ENCODE measurements around the gene MAP7.

MAP7 gene

DNA sequence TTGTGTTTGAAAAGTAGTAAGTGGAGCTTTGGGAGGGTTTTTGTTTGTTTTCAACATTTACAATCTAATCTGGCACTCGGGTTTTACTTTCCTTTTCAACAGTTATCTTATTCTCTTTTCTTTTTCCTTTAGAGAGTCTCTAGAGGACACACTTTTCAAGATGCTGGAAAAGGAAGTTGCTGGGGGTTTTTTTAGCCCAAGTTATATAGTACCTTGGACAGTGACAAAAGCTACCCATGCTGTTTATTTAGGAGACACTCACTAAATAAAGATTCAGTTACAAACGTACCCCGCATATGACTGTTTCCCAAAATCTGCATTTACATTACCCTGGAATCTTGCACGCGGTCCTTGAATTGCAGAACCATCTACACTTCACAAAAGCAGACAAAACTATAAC, 78.8 kb downstream of the MAP7 start:
- no peak overlapping the region for H3K4me2 ChIP-seq (ENCODE audit: low read length)
- TF ChIP-seq, protein P1, sequence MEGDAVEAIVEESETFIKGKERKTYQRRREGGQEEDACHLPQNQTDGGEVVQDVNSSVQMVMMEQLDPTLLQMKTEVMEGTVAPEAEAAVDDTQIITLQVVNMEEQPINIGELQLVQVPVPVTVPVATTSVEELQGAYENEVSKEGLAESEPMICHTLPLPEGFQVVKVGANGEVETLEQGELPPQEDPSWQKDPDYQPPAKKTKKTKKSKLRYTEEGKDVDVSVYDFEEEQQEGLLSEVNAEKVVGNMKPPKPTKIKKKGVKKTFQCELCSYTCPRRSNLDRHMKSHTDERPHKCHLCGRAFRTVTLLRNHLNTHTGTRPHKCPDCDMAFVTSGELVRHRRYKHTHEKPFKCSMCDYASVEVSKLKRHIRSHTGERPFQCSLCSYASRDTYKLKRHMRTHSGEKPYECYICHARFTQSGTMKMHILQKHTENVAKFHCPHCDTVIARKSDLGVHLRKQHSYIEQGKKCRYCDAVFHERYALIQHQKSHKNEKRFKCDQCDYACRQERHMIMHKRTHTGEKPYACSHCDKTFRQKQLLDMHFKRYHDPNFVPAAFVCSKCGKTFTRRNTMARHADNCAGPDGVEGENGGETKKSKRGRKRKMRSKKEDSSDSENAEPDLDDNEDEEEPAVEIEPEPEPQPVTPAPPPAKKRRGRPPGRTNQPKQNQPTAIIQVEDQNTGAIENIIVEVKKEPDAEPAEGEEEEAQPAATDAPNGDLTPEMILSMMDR (IDR thresholded peaks at IDR 0.05; ENCODE audit: low read depth, low read length), result no peak
- TF ChIP-seq EZH2phosphoT487 (IDR thresholded peaks at IDR 0.05; ENCODE audit: low read depth), result no peak
- no peak overlapping the region for H3K9ac ChIP-seq (ENCODE audit: low read length)
- H3K79me2 ChIP-seq (ENCODE audit: low read length), result no peaks in the 10 kb centered on the region
- H3K27me3 ChIP-seq (ENCODE audit: low read depth, low read length), result no peaks in the 10 kb centered on the region
- no peak overlapping the region for H3K27ac ChIP-seq (ENCODE audit: low read length)
- no peaks in the 10 kb centered on the region for H3K9me3 ChIP-seq (ENCODE audit: insufficient read depth, low read length)
- H3K4me1 ChIP-seq (ENCODE audit: low read length), result no peaks in the 10 kb centered on the region
- no peak overlapping the region for H2AFZ ChIP-seq (ENCODE audit: low read depth, low read length)
- H3K4me3 ChIP-seq (ENCODE audit: low read length), result no peak overlapping the region
- H4K20me1 ChIP-seq (ENCODE audit: insufficient read depth, low read length), result no peaks in the 10 kb centered on the region
- no peaks in the 10 kb centered on the region for H3K36me3 ChIP-seq (replicated peaks; ENCODE audit: low read depth, low read length)

DNA sequence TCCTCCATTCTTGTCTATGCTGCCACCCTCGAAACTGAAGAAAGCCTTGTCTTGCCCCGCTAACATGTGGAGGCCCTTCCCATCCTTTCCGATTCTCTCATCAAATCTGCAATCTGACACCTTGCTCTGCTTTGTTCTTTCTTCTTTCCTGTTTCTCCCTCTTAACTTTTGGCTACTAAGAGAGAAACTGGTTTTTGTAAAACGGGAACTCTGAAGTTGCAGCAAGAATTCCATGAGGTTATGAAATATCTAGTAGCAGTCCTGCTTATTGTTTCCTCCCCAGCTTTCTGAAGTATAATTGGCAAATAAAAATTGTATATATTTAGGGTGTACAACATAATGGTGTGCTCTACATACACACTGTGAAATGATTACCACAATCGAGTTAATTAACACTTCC, 80.2 kb downstream of the MAP7 start:
- Histone ChIP-seq H4K20me1 (ENCODE audit: insufficient read depth, low read length) (no peaks in the 10 kb centered on the region), H2AFZ (ENCODE audit: low read depth, low read length) (no peak overlapping the region), H3K9ac (ENCODE audit: low read length) (no peak overlapping the region), H3K4me3 (ENCODE audit: low read length) (no peak overlapping the region), H3K27me3 (ENCODE audit: low read depth, low read length) (no peaks in the 10 kb centered on the region), H3K9me3 (ENCODE audit: insufficient read depth, low read length) (no peaks in the 10 kb centered on the region), H3K27ac (ENCODE audit: low read length) (no peak overlapping the region), H3K4me1 (ENCODE audit: low read length) (no peaks in the 10 kb centered on the region), H3K36me3 (replicated peaks; ENCODE audit: low read depth, low read length) (no peaks in the 10 kb centered on the region), H3K79me2 (ENCODE audit: low read length) (no peaks in the 10 kb centered on the region), H3K4me2 (ENCODE audit: low read length) (no peak overlapping the region)
- TF ChIP-seq, protein P1 (IDR thresholded peaks at IDR 0.05; ENCODE audit: low read depth, low read length), result no peak
- TF ChIP-seq EZH2phosphoT487 (IDR thresholded peaks at IDR 0.05; ENCODE audit: low read depth), result no peak

DNA sequence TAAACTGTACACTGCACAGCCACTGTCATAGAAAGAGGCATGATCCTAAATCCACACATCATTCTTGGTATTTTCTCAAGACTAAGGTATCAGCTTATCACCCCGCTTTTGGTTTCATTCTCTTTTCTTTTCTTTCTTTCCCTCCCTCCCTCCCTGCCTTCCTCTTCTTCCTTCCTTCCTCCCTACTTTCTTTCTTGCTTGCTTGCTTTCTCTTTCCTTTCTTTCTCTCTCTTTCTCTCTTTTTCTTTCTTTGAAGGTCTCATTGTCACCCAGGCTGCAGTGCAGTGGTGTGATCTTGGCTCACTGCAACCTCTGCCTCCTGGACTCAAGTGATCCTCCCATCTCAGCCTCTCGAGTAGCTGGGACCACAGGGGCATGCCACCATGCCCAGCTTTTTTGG, 81.1 kb downstream of the MAP7 start:
- Histone ChIP-seq H3K79me2 (ENCODE audit: low read length) (no peaks in the 10 kb centered on the region), H3K36me3 (replicated peaks; ENCODE audit: low read depth, low read length) (no peaks in the 10 kb centered on the region), H4K20me1 (ENCODE audit: insufficient read depth, low read length) (no peaks in the 10 kb centered on the region), H3K4me1 (ENCODE audit: low read length) (no peaks in the 10 kb centered on the region), H3K4me3 (ENCODE audit: low read length) (no peak overlapping the region), H3K9ac (ENCODE audit: low read length) (no peak overlapping the region), H3K4me2 (ENCODE audit: low read length) (no peak overlapping the region), H3K9me3 (ENCODE audit: insufficient read depth, low read length) (no peaks in the 10 kb centered on the region), H2AFZ (ENCODE audit: low read depth, low read length) (no peak overlapping the region), H3K27ac (ENCODE audit: low read length) (no peak overlapping the region), H3K27me3 (ENCODE audit: low read depth, low read length) (no peaks in the 10 kb centered on the region)
- TF ChIP-seq EZH2phosphoT487 (IDR thresholded peaks at IDR 0.05; ENCODE audit: low read depth), result no peak
- TF ChIP-seq, protein P1 (IDR thresholded peaks at IDR 0.05; ENCODE audit: low read depth, low read length), result no peak

DNA sequence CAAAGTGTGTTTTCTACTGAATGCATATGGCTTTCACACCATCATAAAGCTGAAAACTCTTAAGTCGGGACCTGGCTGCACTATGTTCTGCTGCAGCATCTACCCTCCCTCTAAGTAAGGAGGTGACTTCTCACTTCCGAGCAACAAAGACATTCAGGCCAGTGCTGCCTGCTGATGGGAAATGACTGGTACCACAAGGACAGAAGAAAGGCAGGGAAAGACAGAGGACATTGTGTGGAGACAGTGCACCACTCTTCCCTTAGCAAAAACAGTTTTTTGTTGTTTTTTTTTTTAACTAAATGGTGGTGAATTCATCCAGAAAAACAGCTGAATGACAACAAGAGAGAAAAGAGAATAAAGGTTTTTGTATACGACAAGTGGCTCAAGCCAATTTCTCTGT, 81.5 kb downstream of the MAP7 start:
- H3K4me1 ChIP-seq (ENCODE audit: low read length), result no peaks in the 10 kb centered on the region
- no peak for TF ChIP-seq EZH2phosphoT487 (IDR thresholded peaks at IDR 0.05; ENCODE audit: low read depth)
- TF ChIP-seq, protein P1 (IDR thresholded peaks at IDR 0.05; ENCODE audit: low read depth, low read length), result no peak
- H3K27ac ChIP-seq (ENCODE audit: low read length), result no peak overlapping the region
- no peaks in the 10 kb centered on the region for H4K20me1 ChIP-seq (ENCODE audit: insufficient read depth, low read length)
- H3K79me2 ChIP-seq (ENCODE audit: low read length), result no peaks in the 10 kb centered on the region
- no peak overlapping the region for H2AFZ ChIP-seq (ENCODE audit: low read depth, low read length)
- H3K27me3 ChIP-seq (ENCODE audit: low read depth, low read length), result no peaks in the 10 kb centered on the region
- H3K36me3 ChIP-seq (replicated peaks; ENCODE audit: low read depth, low read length), result no peaks in the 10 kb centered on the region
- H3K9ac ChIP-seq (ENCODE audit: low read length), result no peak overlapping the region
- no peaks in the 10 kb centered on the region for H3K9me3 ChIP-seq (ENCODE audit: insufficient read depth, low read length)
- H3K4me3 ChIP-seq (ENCODE audit: low read length), result no peak overlapping the region
- no peak overlapping the region for H3K4me2 ChIP-seq (ENCODE audit: low read length)

All from OCI-LY3 (cell line).